Lower lobe of right lung (tissue), 2 donors: ENCODE measurements around the gene MARCOL. TPM values are rescaled to one million over a fixed set of nuclear protein-coding genes. Genes with fewer than 3 reads are reported as not detected.

Source experiments
- ATAC-seq, 2 donors: fragments of 200-7000 bp; cut with Tn5 transposase; one replicate each; pipeline ENCODE4 v1.9.1; 2020 to 2022; ENCODE audit warnings: mild to moderate bottlenecking in 2 of 2, moderate library complexity in 2 of 2
- DNase-seq: peaks from one replicate; pipeline ENCODE4 v3.0.0-alpha.2; 2020
- H3K27ac ChIP-seq: fragments of 200-600 bp; one replicate; pipeline ENCODE4 v1.8.0; 2022
- H3K27me3 ChIP-seq: fragments of 200-600 bp; one replicate; pipeline ENCODE4 v1.8.0; 2022; ENCODE audit warnings: low read depth
- H3K36me3 ChIP-seq: fragments of 200-600 bp; one replicate; pipeline ENCODE4 v1.8.0; 2022; ENCODE audit warnings: mild to moderate bottlenecking
- H3K4me1 ChIP-seq: fragments of 200-600 bp; one replicate; pipeline ENCODE4 v1.8.0; 2022
- H3K4me3 ChIP-seq: fragments of 200-600 bp; one replicate; pipeline ENCODE4 v1.8.0; 2022; ENCODE audit warnings: mild to moderate bottlenecking
- H3K9me3 ChIP-seq: fragments of 200-600 bp; one replicate; pipeline ENCODE4 v1.8.0; 2022
- intact Hi-C: fragments of 100-400 bp; cut with DNase I; formaldehyde crosslinking; loops from one replicate; pipeline ENCODE4 v1.11.0; 2022
- total RNA-seq: library from RNA; stranded (reverse); fragmentation: NEBNext Ultra II Directional; extraction: Animal tissue kit (Norgen Biotek cat#: 25700); gene quantifications from one replicate; pipeline ENCODE4 v1.2.1, GENCODE V29; 2021
- TF ChIP-seq, protein P1 (sequence below): fragments of 200-600 bp; IDR thresholded peaks from one replicate; pipeline ENCODE4 v1.8.0; 2022; ENCODE audit warnings: antibody characterized with exemption, mild to moderate bottlenecking
- donor health status: DM: no; HTN: yes; CAD: no; lungs with severe emphysema.

MARCOL gene
- total RNA-seq, 1 donor from 2014 or later, result not detected

GRCh38 chr5:148230240-148230639, 8.1 kb upstream of the MARCOL start:
- Histone ChIP-seq H3K4me3 (no peak overlapping the region), H3K36me3 (no peaks in the 10 kb centered on the region), H3K27me3 (no peaks in the 10 kb centered on the region), H3K4me1 (no peaks in the 10 kb centered on the region), H3K27ac (no peak overlapping the region), H3K9me3 (no peaks in the 10 kb centered on the region)
- no peak for DNase-seq
- TF ChIP-seq, protein P1, sequence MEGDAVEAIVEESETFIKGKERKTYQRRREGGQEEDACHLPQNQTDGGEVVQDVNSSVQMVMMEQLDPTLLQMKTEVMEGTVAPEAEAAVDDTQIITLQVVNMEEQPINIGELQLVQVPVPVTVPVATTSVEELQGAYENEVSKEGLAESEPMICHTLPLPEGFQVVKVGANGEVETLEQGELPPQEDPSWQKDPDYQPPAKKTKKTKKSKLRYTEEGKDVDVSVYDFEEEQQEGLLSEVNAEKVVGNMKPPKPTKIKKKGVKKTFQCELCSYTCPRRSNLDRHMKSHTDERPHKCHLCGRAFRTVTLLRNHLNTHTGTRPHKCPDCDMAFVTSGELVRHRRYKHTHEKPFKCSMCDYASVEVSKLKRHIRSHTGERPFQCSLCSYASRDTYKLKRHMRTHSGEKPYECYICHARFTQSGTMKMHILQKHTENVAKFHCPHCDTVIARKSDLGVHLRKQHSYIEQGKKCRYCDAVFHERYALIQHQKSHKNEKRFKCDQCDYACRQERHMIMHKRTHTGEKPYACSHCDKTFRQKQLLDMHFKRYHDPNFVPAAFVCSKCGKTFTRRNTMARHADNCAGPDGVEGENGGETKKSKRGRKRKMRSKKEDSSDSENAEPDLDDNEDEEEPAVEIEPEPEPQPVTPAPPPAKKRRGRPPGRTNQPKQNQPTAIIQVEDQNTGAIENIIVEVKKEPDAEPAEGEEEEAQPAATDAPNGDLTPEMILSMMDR, result no peak
- intact Hi-C loops, result no loop called here
- no peak for ATAC-seq

DNA sequence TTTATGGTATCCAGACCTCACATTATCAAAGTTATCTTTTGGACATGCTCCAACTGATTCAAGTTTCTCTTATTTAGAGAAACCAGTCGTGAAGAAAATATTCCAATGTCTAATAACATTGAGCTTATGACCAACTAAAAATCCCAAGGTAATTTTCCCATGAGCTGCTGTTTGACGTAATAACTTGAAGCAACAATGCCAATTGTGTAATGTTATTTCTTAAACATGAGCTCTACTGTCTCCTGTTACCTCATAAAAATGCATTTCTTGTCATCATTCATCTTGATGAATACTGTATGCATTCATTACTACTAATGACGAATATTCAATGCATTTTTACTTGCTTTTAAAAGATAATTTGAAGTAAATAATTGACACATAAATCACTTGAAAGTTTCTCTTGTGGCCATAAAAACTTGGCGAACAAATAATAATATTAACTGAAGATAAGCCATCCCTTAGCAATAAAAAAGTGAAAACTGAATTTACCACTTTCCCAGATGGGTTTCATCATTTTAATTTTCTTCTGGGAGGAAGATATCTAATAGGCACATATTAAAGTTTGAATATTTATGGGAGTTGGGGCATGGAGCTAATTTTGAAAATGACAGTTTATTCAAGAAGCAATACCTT, 424 bp upstream of the MARCOL start:
- TF ChIP-seq, protein P1, result no peak
- H3K27ac ChIP-seq, result no peak overlapping the region
- H3K36me3 ChIP-seq, result no peaks in the 10 kb centered on the region
- no peaks in the 10 kb centered on the region for H3K9me3 ChIP-seq
- H3K4me1 ChIP-seq, result no peaks in the 10 kb centered on the region
- intact Hi-C loops, result no loop called here
- H3K27me3 ChIP-seq, result no peaks in the 10 kb centered on the region
- H3K4me3 ChIP-seq, result no peak overlapping the region
- no peak for ATAC-seq
- DNase-seq, result no peak

DNA sequence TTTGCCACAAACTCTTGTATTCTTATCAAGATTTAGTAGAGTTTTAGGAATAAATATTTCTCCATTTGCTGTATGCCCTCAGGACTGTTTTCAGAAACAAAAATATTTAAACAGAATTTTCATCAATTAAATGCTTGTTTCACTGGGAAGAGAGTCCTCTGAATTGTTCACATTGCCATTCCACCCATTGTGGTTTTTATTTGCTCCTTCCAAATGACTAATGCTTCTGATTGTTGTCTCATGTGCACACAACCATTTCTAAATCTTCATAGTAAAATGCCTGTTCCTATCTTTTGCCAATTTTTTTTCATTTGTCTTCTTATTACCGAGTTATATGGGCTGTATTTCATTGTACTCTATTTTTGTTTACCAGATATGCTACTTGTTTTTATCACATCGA, 10.6 kb downstream of the MARCOL start:
- intact Hi-C loops, result no loop called here
- no peaks in the 10 kb centered on the region for H3K4me1 ChIP-seq
- H3K36me3 ChIP-seq, result no peaks in the 10 kb centered on the region
- TF ChIP-seq, protein P1, result no peak
- no peak overlapping the region for H3K27ac ChIP-seq
- peaks cover 9% of the 10 kb centered on the region for H3K9me3 ChIP-seq
- H3K4me3 ChIP-seq, result no peak overlapping the region
- no peak for DNase-seq
- H3K27me3 ChIP-seq, result no peaks in the 10 kb centered on the region
- no peak for ATAC-seq

- TF ChIP-seq, protein P1, result no peak
- Histone ChIP-seq H3K9me3 (peaks cover 30% of the 10 kb centered on the region), H3K36me3 (no peaks in the 10 kb centered on the region), H3K4me1 (no peaks in the 10 kb centered on the region), H3K27me3 (no peaks in the 10 kb centered on the region), H3K4me3 (no peak overlapping the region), H3K27ac (no peak overlapping the region)
- DNase-seq (no peak), ATAC-seq (no peak)
- intact Hi-C loops, result no loop called here
Observed at GRCh38 chr5:148255456-148255855, 17.1 kb downstream of the MARCOL start.

GRCh38 chr5:148259288-148259687, 21.0 kb downstream of the MARCOL start:
- ATAC-seq, result no peak
- intact Hi-C loops, result no loop called here
- no peaks in the 10 kb centered on the region for H3K36me3 ChIP-seq
- H3K9me3 ChIP-seq, result peaks cover 21% of the 10 kb centered on the region
- no peak overlapping the region for H3K4me3 ChIP-seq
- H3K4me1 ChIP-seq, result no peaks in the 10 kb centered on the region
- no peak for DNase-seq
- H3K27ac ChIP-seq, result no peak overlapping the region
- no peaks in the 10 kb centered on the region for H3K27me3 ChIP-seq
- TF ChIP-seq, protein P1, result no peak

DNA sequence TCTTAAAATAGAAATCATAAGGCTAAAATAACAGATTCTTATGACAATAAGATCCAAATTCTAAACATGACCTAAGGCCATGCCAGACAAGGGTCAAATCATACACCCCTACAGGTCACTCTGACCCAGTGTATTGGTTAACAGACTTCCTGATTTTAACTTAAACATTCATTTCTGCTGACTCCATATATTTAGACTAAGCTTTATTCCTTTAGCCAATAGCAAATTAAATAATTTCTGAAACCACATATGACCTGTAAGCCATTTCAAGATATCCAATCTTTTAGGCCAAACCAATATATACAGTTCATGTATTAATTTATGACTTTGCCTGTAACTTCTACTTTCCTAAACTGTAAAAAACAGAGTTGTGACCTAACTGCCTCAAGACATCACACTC, 22.9 kb downstream of the MARCOL start:
- DNase-seq, result no peak
- Histone ChIP-seq H3K36me3 (no peaks in the 10 kb centered on the region), H3K27ac (no peak overlapping the region), H3K9me3 (peaks cover 21% of the 10 kb centered on the region), H3K4me1 (no peaks in the 10 kb centered on the region), H3K27me3 (no peaks in the 10 kb centered on the region), H3K4me3 (no peak overlapping the region)
- no peak for ATAC-seq
- intact Hi-C loops, result no loop called here
- TF ChIP-seq, protein P1, result no peak
